GM12865 (cell line): ENCODE results near the gene B3GNT7.
"Not testable (repeated sequence)": the region's sequence is repeated elsewhere in the genome, so short reads cannot be mapped to it uniquely, and the experiment has no call there.

Experiments used
- DNase-seq: peaks from one replicate; pipeline ENCODE4 v3.0.0; 2010; ENCODE audit warnings: low read depth
- H3K4me3 ChIP-seq: 2 replicates; pipeline ENCODE4 v1.5.1; 2011; ENCODE audit warnings: mild to moderate bottlenecking, low read depth, low read length, control low read depth
- TF ChIP-seq, protein P1 (sequence below): IDR thresholded peaks from 2 replicates; pipeline ENCODE4 v1.5.1; 2011; ENCODE audit warnings: low read length, control low read depth, low read depth, inconsistent platforms; ENCODE audit not compliant: insufficient read depth; ENCODE audit errors: missing control alignments

The B3GNT7 gene, protein sequence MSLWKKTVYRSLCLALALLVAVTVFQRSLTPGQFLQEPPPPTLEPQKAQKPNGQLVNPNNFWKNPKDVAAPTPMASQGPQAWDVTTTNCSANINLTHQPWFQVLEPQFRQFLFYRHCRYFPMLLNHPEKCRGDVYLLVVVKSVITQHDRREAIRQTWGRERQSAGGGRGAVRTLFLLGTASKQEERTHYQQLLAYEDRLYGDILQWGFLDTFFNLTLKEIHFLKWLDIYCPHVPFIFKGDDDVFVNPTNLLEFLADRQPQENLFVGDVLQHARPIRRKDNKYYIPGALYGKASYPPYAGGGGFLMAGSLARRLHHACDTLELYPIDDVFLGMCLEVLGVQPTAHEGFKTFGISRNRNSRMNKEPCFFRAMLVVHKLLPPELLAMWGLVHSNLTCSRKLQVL

DNA sequence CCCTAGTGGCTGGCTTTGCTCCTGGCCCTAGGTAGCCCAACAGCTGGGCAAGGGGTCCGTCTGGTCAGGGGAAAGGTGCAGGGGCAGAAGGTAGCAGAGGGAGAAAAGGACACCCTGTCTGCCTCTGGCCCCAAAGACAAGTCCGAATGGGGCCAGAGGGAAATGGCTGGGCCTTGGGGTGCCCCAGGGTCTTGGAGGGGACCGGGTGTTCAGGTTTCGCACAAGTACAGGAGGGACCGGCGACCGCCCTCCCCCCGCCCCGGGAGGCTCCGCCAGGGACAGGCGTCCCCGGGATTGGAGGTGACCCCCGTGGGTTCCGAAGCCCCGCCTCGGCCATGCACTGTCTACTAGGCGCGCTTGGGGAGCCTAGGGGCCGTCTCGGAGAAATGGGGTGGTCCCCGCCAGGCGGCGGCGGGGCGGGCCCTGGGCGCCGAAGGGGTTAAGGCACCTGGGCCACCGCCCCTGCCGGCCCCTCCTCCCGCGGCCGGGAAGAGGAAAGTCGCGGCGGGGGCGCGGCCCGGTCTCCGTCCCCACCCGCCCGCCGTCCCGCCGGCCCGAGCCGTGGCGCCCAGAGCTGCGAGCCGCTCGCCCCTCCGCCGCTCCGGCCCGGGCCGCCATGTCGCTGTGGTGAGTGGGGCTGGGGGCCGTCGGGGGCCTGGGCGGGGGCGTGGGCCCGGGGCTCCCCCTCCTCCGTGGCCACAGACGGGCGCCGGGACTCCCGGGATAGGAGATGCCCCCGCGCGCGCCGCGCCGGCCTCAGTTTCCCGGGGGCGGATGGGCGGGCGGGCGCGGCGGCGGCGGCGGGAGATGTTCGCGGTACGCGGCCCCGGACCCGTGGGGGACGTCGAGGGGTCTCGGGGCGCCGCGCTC, at the start of gene B3GNT7:
B3GNT7 (plus strand) TSS at position 523 of the 870 bp plus-strand sequence; CDS start at position 617, 94 bp downstream.
- peak within 1 kb of the TSS; percentile 73 for H3K4me3 ChIP-seq
- TF ChIP-seq, protein P1, sequence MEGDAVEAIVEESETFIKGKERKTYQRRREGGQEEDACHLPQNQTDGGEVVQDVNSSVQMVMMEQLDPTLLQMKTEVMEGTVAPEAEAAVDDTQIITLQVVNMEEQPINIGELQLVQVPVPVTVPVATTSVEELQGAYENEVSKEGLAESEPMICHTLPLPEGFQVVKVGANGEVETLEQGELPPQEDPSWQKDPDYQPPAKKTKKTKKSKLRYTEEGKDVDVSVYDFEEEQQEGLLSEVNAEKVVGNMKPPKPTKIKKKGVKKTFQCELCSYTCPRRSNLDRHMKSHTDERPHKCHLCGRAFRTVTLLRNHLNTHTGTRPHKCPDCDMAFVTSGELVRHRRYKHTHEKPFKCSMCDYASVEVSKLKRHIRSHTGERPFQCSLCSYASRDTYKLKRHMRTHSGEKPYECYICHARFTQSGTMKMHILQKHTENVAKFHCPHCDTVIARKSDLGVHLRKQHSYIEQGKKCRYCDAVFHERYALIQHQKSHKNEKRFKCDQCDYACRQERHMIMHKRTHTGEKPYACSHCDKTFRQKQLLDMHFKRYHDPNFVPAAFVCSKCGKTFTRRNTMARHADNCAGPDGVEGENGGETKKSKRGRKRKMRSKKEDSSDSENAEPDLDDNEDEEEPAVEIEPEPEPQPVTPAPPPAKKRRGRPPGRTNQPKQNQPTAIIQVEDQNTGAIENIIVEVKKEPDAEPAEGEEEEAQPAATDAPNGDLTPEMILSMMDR = no peak
- peak; percentile 48 for DNase-seq

DNA sequence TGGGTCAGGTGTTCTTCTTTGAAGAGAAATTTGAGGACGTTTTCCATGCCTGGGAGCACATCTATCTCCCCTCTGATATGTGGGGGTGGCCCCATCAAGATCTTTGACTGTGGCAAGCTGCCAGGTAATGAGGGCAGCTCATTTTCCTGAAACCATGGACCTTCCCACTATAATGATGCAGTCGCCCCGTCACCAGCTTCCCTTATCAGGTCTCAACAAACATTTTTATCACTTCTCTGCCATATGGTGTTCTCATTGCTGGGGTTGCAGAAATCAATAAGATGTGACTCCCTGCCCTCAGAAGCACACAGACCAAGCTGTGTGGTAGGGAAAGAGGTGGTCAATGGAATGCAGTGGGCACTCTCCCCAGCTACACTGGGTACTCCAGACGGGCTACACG, 48.4 kb upstream of the B3GNT7 start:
- TF ChIP-seq, protein P1 = no peak
- H3K4me3 ChIP-seq = no peak overlapping the region
- no peak for DNase-seq

DNA sequence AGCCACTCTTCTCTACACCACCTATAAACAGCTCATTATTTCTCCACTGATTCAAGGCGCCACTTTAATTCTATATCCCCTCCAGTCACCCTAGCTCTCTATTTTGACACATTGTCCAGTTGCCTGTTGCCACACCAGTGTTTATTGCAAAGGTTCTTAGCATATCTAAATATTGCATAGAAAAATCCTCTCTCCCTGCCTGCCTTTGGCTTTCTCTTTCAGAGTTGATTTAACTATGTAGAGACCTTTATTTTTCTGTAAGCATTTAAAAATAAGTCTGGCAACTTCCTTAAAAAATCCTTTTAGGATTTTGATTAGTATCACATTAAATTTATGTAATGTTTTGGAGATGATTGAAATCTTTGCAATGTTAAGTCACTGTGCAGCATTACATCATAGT, 47.9 kb upstream of the B3GNT7 start:
- no peak for DNase-seq
- TF ChIP-seq, protein P1 = no peak
- H3K4me3 ChIP-seq = no peak overlapping the region

DNA sequence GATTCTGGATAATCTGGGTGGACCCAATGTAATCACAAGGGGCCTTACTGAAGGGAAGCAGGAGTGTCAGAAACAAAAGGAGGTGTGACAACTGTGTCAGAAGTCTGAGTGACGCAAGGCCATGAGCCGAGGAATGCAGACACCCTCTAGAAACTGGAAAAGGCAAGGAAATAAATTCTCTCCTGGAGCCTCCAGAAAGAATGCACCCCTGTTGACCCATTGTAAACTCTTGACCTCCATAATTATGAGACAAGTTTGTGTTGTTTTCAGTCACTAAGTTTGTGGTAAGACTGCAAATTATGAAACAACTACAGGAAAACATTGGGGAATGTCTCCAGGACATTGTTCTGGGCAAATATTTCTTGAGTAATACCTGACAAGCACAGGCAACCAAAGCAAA, 47.3 kb upstream of the B3GNT7 start:
- TF ChIP-seq, protein P1 = no peak
- H3K4me3 ChIP-seq = no peak overlapping the region
- DNase-seq = no peak

DNA sequence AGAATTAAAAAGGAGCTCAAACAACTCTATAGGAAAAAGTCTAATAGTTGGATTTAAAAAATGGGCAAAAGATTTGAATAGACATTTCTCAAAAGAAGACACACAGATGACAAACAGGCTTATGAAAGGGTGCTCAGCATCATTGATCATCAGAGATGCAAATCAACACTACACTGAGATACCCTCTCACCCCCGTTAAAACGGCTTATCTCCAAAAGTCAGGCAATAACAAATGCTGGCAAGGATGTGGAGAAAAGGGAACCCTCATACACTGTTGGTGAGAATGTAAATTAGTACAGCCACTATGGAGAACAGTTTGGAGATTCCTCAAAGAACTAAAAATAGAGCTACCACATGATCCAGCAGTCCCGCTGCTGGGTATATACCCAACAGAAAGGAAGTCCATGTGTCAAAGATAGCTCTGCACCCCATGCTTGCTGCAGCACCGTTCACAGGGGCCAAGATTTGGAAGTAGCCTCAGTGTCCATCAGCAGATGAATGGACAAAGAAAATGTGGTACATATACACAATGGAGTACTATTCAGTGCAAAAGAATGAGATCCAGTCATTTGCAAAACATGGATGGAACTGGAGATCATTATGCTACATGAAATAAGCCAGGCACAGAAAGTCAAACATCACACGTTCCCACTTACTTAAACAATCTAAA, 46.7 kb upstream of the B3GNT7 start:
- DNase-seq = no peak
- no peak overlapping the region for H3K4me3 ChIP-seq
- TF ChIP-seq, protein P1 = no peak

DNA sequence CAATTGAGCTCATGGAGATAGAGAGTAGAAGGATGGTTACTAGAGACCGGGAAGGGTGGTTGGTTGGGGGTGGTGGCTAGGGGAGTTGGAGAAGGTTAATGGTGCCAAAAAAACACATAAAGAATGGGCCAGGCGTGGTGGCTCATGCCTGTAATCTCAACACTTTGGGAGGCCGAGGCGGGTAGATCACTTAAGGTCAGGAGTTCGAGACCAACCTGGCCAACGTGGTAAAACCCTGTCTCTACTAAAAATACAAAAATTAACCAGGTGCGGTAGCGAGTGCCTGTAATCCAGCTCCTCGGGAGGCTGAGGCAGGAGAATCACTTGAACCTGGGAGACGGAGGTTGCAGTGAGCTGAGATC, 46.2 kb upstream of the B3GNT7 start:
- not testable (repeated sequence) for H3K4me3 ChIP-seq, DNase-seq

DNA sequence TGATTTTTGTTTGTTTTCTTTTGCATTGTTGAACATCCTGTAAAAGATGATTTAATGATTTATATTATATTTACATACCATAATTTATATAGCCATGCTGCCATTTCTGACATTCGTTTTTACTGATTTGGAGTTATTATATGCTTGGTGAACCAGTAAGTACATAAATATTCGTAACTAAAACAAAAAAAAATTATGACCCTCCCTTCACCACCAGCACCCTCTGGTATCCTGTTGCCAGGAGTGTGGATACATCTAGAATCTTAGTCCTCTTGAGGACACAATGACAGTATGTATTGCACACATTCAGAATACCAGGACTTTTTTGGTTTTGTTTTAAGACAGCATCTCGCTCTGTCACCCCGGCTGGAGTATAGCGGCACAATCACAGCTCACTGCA, 43.9 kb upstream of the B3GNT7 start:
- no peak for DNase-seq
- TF ChIP-seq, protein P1 = no peak
- H3K4me3 ChIP-seq = no peak overlapping the region
